K562 (cell line): ENCODE results near the gene PIGQ. TPM values are rescaled to one million over a fixed set of nuclear protein-coding genes. Genes with fewer than 3 reads are reported as not detected.

Source experiments
- ATAC-seq: fragments of 200-7000 bp; cut with Tn5 transposase; 3 replicates; pipeline ENCODE4 v1.9.1; 2020; ENCODE audit warnings: moderate library complexity
- BruUV-seq: library from RNA; stranded (reverse); fragments of 400-500 nt; replicated peaks from 2 replicates; lab custom pipeline; 2021; lab: Mats Ljungman, UMichigan
- CTCF ChIA-PET: fragments of 300-600 bp; formaldehyde crosslinking; extraction: SDS; loops from one replicate; lab custom pipeline; 2021; ENCODE audit warnings: low intra/inter-chr PET ratio; lab: Yijun Ruan, JAX
- POLR2A ChIA-PET: fragments of 300-600, 350-650 bp; sonication (Branson Sonifier 250); formaldehyde crosslinking; extraction: SDS; loops from one replicate; lab custom pipeline; 2021; ENCODE audit warnings: antibody characterized with exemption, inconsistent platforms; lab: Yijun Ruan, JAX
- DNase-seq, 4 experiments: peaks; one replicate each; pipeline versions ENCODE4 v3.0.0 to v3.0.0-alpha.2; 2011 to 2018; ENCODE audit warnings: low spot score in 3 of 4, mixed read lengths in 3 of 4; ENCODE audit errors: extremely low read depth in 1 of 4
- FAIRE-seq: peaks from 2 replicates; lab custom pipeline; 2011; peaks lifted over from hg19 to GRCh38; lab: Jason Lieb, UNC
- H2AFZ ChIP-seq: 2 replicates; pipeline ENCODE4 v1.6.0; 2011; ENCODE audit warnings: low read depth, low read length, control low read depth, inconsistent platforms
- H3K27ac ChIP-seq: fragments of 200-600 bp; 3 replicates; pipeline ENCODE4 v1.8.0; 2011; ENCODE audit warnings: low read depth, mild to moderate bottlenecking, control low read depth, inconsistent platforms, low read length, moderate library complexity, mixed read lengths; ENCODE audit errors: extremely low read depth
- H3K27me3 ChIP-seq, 2 experiments: fragments of 300-600 bp in 1 of 2; 2 replicates in 1 of 2; 3 replicates in 1 of 2; pipeline versions ENCODE4 v1.6.0 to v1.8.0; 2011; ENCODE audit warnings: inconsistent platforms in 2 of 2, low read length in 2 of 2, mild to moderate bottlenecking in 1 of 2, mixed read lengths in 1 of 2, moderate library complexity in 1 of 2; ENCODE audit not compliant: control insufficient read depth in 2 of 2, insufficient read depth in 2 of 2
- H3K36me3 ChIP-seq: fragments of 300-600 bp; 3 replicates; pipeline ENCODE4 v1.8.0; 2011; ENCODE audit warnings: mild to moderate bottlenecking, low read length, inconsistent platforms; ENCODE audit not compliant: control insufficient read depth, insufficient read depth
- H3K4me1 ChIP-seq, 2 experiments: fragments of 200-600 bp in 1 of 2; replicated peaks in 1 of 2; 2 replicates in 1 of 2; 3 replicates in 1 of 2; pipeline versions ENCODE4 v1.5.1 to v1.8.0; 2011; ENCODE audit warnings: inconsistent platforms in 2 of 2, low read length in 2 of 2, mild to moderate bottlenecking in 1 of 2, mixed read lengths in 1 of 2, moderate library complexity in 1 of 2; ENCODE audit not compliant: control insufficient read depth in 2 of 2, insufficient read depth in 2 of 2
- H3K4me2 ChIP-seq: 2 replicates; pipeline ENCODE4 v1.6.1; 2011; ENCODE audit warnings: low read length, control low read depth, inconsistent platforms, mixed read lengths; ENCODE audit not compliant: insufficient read depth
- H3K4me3 ChIP-seq: fragments of 200-600 bp; sonication (generic), shearing (Covaris generic); 2 replicates; pipeline ENCODE4 v1.5.1; 2016; ENCODE audit warnings: control low read depth, inconsistent platforms
- H3K79me2 ChIP-seq: fragments of 200-600 bp; 3 replicates; pipeline ENCODE4 v1.8.0; 2011; ENCODE audit warnings: low read length, inconsistent platforms; ENCODE audit not compliant: control insufficient read depth, insufficient read depth
- H3K9ac ChIP-seq, 2 experiments: 2 replicates each; pipeline versions ENCODE4 v1.6.0 to v1.6.1; 2011; ENCODE audit warnings: low read depth in 2 of 2, low read length in 2 of 2, control low read depth in 1 of 2, inconsistent platforms in 1 of 2, mild to moderate bottlenecking in 1 of 2, mixed read lengths in 1 of 2; ENCODE audit not compliant: insufficient read depth in 1 of 2
- H3K9me1 ChIP-seq: one replicate; pipeline ENCODE4 v1.6.0; 2011; ENCODE audit warnings: inconsistent platforms, mild to moderate bottlenecking, low read length, moderate library complexity; ENCODE audit not compliant: control insufficient read depth, insufficient read depth
- H3K9me3 ChIP-seq: replicated peaks from 2 replicates; pipeline ENCODE4 v1.5.1; 2011; ENCODE audit warnings: low read depth, low read length, inconsistent platforms; ENCODE audit not compliant: control insufficient read depth, insufficient read depth
- H4K20me1 ChIP-seq: replicated peaks from 2 replicates; pipeline ENCODE4 v1.6.1; 2011; ENCODE audit warnings: low read length, inconsistent platforms, mixed read lengths; ENCODE audit not compliant: control insufficient read depth, insufficient read depth
- KLF10 ChIP-seq: fragments of 250-450 bp; sonication (Bioruptor Pico); IDR thresholded peaks from 2 replicates; pipeline ENCODE4 v1.6.1; 2021; ENCODE audit warnings: matching md5 sums
- SRF ChIP-seq, 2 experiments: fragments of 250-450, 450-650 bp in 1 of 2; sonication (Bioruptor Pico) in 1 of 2; sonication (generic) in 1 of 2; formaldehyde crosslinking; IDR thresholded peaks; 2 replicates each; pipeline versions ENCODE4 v1.5.0 to v1.5.1; 2020 to 2022; ENCODE audit warnings: mild to moderate bottlenecking in 1 of 2, missing genetic modification reagents in 1 of 2
- ZNF224 ChIP-seq: sonication (generic); formaldehyde crosslinking; IDR thresholded peaks from 2 replicates; pipeline ENCODE4 v1.8.0; 2022; ENCODE audit warnings: mild to moderate bottlenecking, missing genetic modification reagents
- ZNF263 ChIP-seq: sonication (generic); formaldehyde crosslinking; IDR thresholded peaks from 2 replicates; pipeline ENCODE4 v1.8.0; 2022; ENCODE audit warnings: mild to moderate bottlenecking, missing genetic modification reagents, borderline replicate concordance
- WGBS: fragments of 100-300 bp; shearing (Covaris generic); methylation state at CpG from one replicate; pipeline ENCODE4 v1.1.6; 2016; ENCODE audit warnings: low coverage, mixed read lengths; ENCODE audit not compliant: insufficient coverage; ENCODE audit errors: missing lambda C conversion rate; 5-methylcytosine and 5-hydroxymethylcytosine counted together
- in situ Hi-C: fragments of 300-500 bp; cut with MboI; formaldehyde crosslinking; loops from 4 replicates; pipeline ENCODE4 v1.15.0; 2018; ENCODE audit warnings: inconsistent platforms, mixed read lengths
- intact Hi-C: fragments of 100-400 bp; cut with micrococcal nuclease; formaldehyde crosslinking; loops from 2 replicates; pipeline ENCODE4 v1.14.2; 2022
- polyA plus RNA-seq, 8 experiments: library from polyadenylated mRNA; depleted of rRNA in 4 of 8; stranded (reverse) in 5 of 8; unstranded in 3 of 8; fragments of >200 nt; fragmentation: Nextera tagmentation in 2 of 8; fragmentation: Illumina TruSeq in 1 of 8; extraction: Ambion mirVana in 2 of 8; extraction: Trizol in 1 of 8; gene quantifications; 2 replicates each; pipeline versions ENCODE4 v1.2.1 to v1.2.3, GENCODE V29; 2011 to 2014; ENCODE audit warnings: inconsistent platforms in 1 of 8, missing spikeins in 1 of 8
- total RNA-seq, 7 experiments: library from RNA; depleted of rRNA in 6 of 7; stranded (reverse); fragments of >200 nt in 6 of 7; fragmentation: Illumina TruSeq in 2 of 7; extraction: Trizol in 2 of 7; gene quantifications; 2 replicates each; pipeline versions ENCODE4 v1.2.1 to v1.2.3, GENCODE V29; 2011 to 2021; ENCODE audit warnings: low replicate concordance in 1 of 7
- TF ChIP-seq, protein P1 (sequence below): sonication (generic); formaldehyde crosslinking; IDR thresholded peaks from 2 replicates; pipeline ENCODE4 v1.8.1; 2023; ENCODE audit warnings: mild to moderate bottlenecking, missing genetic modification reagents, moderate library complexity
- TF ChIP-seq, protein P2 (sequence below): IDR thresholded peaks from 3 replicates; pipeline ENCODE4 v1.6.1; 2011; ENCODE audit warnings: borderline replicate concordance, mild to moderate bottlenecking, moderate library complexity; ENCODE audit not compliant: insufficient read length; ENCODE audit errors: extremely low read depth
- TF ChIP-seq, protein P3 (sequence below): conservative IDR thresholded peaks from 2 replicates; pipeline ENCODE4 v1.6.1; 2011; ENCODE audit warnings: low read depth, mild to moderate bottlenecking, low read length; ENCODE audit not compliant: control insufficient read depth
- TF ChIP-seq, protein P4 (sequence below): fragments of 250-450 bp; sonication (Bioruptor Pico); IDR thresholded peaks from 2 replicates; pipeline ENCODE4 v1.4.0; 2020

The PIGQ gene
- total and polyA plus RNA-seq, 9 of the 15 experiments (the other 6 are each of a cell fraction or from before 2014, with no cell fraction given), result 0.20 to 49.6 (median 11.7) TPM

DNA sequence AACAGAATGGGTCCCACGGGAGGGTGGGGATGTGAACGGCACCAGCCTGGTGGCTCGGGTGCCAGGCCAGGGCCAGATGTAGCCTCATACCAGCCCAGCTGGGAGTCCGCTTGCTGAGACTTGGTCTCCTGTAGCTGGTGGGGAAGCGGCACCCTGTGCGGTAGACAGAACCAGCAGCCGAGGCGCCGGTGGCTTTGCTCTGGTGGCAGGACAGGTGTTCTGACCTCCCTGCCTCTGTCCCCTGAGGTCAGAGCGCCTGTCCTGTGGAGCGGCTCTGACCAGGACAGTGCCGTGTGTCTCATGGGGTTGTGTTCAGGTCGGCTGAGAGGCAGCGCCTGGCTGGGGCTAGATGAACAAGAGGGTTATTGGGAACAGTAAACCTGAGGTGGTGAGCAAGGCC, 40.2 kb downstream of the PIGQ start:
- Histone ChIP-seq H3K27me3 (no peaks in the 10 kb centered on the region), H4K20me1 (no peaks in the 10 kb centered on the region), H3K4me1 (peaks cover 0 to 26% of the 10 kb centered on the region in 2 experiments; a peak in 2 of 5 replicates), H3K79me2 (peaks cover 26% of the 10 kb centered on the region), H2AFZ (no peak overlapping the region), H3K9me3 (peaks cover 4% of the 10 kb centered on the region; the same call in 1 of the 2 replicates), H3K4me3 (no peak overlapping the region), H3K27ac (no peak overlapping the region), H3K9ac (peak overlapping the region in 1 of 2 experiments; percentile 26; a peak in 1 of 4 replicates), H3K36me3 (peaks cover 8% of the 10 kb centered on the region; the same call in 1 of the 3 replicates), H3K9me1 (no peaks in the 10 kb centered on the region), H3K4me2 (no peak overlapping the region)
- intact Hi-C loops, result no loop called here
- in situ Hi-C loops, result no loop called here
- WGBS, result 93% methylated on average over 13 of the region's 14 CpGs
- BruUV-seq, result no TSS peak
- no peak for DNase-seq
- no peak for ATAC-seq
- FAIRE-seq, result no peak
- ChIA-PET CTCF (no interaction called here), POLR2A (interaction anchor here (0.5 to 1.4 kb wide), 5 partner anchors 10 to 1546 kb away, joined by 3 to 7 read pairs (median 4); partner anchors contain the start of gene TRAF7)
- TF ChIP-seq ZNF224 (CRISPR knock-in tag) (no peak), ZNF263 (no peak), KLF10 (CRISPR knock-in tag) (no peak), SRF (CRISPR knock-in tag; IDR thresholded peaks at IDR 0.05) (no peak)
- TF ChIP-seq, protein P1, sequence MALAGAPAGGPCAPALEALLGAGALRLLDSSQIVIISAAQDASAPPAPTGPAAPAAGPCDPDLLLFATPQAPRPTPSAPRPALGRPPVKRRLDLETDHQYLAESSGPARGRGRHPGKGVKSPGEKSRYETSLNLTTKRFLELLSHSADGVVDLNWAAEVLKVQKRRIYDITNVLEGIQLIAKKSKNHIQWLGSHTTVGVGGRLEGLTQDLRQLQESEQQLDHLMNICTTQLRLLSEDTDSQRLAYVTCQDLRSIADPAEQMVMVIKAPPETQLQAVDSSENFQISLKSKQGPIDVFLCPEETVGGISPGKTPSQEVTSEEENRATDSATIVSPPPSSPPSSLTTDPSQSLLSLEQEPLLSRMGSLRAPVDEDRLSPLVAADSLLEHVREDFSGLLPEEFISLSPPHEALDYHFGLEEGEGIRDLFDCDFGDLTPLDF (CRISPR knock-in tag), result no peak
- TF ChIP-seq, protein P2, sequence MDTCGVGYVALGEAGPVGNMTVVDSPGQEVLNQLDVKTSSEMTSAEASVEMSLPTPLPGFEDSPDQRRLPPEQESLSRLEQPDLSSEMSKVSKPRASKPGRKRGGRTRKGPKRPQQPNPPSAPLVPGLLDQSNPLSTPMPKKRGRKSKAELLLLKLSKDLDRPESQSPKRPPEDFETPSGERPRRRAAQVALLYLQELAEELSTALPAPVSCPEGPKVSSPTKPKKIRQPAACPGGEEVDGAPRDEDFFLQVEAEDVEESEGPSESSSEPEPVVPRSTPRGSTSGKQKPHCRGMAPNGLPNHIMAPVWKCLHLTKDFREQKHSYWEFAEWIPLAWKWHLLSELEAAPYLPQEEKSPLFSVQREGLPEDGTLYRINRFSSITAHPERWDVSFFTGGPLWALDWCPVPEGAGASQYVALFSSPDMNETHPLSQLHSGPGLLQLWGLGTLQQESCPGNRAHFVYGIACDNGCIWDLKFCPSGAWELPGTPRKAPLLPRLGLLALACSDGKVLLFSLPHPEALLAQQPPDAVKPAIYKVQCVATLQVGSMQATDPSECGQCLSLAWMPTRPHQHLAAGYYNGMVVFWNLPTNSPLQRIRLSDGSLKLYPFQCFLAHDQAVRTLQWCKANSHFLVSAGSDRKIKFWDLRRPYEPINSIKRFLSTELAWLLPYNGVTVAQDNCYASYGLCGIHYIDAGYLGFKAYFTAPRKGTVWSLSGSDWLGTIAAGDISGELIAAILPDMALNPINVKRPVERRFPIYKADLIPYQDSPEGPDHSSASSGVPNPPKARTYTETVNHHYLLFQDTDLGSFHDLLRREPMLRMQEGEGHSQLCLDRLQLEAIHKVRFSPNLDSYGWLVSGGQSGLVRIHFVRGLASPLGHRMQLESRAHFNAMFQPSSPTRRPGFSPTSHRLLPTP, result no peak
- TF ChIP-seq, protein P3, sequence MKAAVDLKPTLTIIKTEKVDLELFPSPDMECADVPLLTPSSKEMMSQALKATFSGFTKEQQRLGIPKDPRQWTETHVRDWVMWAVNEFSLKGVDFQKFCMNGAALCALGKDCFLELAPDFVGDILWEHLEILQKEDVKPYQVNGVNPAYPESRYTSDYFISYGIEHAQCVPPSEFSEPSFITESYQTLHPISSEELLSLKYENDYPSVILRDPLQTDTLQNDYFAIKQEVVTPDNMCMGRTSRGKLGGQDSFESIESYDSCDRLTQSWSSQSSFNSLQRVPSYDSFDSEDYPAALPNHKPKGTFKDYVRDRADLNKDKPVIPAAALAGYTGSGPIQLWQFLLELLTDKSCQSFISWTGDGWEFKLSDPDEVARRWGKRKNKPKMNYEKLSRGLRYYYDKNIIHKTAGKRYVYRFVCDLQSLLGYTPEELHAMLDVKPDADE, result no peak
- TF ChIP-seq, protein P4, sequence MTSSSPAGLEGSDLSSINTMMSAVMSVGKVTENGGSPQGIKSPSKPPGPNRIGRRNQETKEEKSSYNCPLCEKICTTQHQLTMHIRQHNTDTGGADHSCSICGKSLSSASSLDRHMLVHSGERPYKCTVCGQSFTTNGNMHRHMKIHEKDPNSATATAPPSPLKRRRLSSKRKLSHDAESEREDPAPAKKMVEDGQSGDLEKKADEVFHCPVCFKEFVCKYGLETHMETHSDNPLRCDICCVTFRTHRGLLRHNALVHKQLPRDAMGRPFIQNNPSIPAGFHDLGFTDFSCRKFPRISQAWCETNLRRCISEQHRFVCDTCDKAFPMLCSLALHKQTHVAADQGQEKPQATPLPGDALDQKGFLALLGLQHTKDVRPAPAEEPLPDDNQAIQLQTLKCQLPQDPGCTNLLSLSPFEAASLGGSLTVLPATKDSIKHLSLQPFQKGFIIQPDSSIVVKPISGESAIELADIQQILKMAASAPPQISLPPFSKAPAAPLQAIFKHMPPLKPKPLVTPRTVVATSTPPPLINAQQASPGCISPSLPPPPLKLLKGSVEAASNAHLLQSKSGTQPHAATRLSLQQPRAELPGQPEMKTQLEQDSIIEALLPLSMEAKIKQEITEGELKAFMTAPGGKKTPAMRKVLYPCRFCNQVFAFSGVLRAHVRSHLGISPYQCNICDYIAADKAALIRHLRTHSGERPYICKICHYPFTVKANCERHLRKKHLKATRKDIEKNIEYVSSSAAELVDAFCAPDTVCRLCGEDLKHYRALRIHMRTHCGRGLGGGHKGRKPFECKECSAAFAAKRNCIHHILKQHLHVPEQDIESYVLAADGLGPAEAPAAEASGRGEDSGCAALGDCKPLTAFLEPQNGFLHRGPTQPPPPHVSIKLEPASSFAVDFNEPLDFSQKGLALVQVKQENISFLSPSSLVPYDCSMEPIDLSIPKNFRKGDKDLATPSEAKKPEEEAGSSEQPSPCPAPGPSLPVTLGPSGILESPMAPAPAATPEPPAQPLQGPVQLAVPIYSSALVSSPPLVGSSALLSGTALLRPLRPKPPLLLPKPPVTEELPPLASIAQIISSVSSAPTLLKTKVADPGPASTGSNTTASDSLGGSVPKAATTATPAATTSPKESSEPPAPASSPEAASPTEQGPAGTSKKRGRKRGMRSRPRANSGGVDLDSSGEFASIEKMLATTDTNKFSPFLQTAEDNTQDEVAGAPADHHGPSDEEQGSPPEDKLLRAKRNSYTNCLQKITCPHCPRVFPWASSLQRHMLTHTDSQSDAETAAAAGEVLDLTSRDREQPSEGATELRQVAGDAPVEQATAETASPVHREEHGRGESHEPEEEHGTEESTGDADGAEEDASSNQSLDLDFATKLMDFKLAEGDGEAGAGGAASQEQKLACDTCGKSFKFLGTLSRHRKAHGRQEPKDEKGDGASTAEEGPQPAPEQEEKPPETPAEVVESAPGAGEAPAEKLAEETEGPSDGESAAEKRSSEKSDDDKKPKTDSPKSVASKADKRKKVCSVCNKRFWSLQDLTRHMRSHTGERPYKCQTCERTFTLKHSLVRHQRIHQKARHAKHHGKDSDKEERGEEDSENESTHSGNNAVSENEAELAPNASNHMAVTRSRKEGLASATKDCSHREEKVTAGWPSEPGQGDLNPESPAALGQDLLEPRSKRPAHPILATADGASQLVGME (CRISPR knock-in tag), result no peak
